Putamen (tissue), 1 donor: Measurements from ENCODE around the gene MATN1.

Experiments
- DNase-seq: peaks from one replicate; pipeline ENCODE4 v3.0.0-alpha.2; 2016; ENCODE audit warnings: low spot score

Gene MATN1

GRCh38 chr1:30718091-30718635 lies 5.2 kb downstream of the MATN1 start:
- peak; percentile 99 for DNase-seq

- no peak for DNase-seq
Observed at GRCh38 chr1:30716646-30717045, 6.7 kb downstream of the MATN1 start.

GRCh38 chr1:30715886-30716285 lies 7.5 kb downstream of the MATN1 start:
- DNase-seq, result no peak

GRCh38 chr1:30715216-30715615 lies 8.2 kb downstream of the MATN1 start:
- no peak for DNase-seq

DNA sequence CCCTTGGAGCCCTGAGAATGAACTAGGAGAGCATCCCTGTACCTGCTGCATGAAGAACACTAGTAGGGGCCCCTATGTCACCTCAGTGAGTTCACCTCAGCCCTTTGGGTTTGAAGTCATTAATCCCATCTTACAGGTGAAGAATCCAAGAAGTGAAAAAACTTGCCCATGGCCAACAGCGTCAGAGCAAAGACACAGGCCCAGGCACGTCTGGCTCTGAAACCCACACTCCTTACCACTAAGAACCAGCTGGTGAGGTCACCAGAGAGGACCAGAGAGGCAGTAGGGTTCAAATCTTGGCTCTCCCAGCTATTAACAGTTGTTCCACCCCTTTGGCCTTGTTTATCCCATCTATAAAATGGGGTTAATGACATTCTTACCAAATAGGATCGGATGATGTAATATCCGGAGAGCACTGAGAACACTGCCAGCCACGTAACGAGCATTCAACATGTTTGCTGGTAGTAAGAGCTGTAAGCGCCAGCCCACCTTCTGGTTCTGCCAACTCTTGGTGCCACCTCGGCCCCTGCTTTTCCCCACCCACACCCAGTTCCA lies 8.8 kb downstream of the MATN1 start:
- DNase-seq, result no peak

DNA sequence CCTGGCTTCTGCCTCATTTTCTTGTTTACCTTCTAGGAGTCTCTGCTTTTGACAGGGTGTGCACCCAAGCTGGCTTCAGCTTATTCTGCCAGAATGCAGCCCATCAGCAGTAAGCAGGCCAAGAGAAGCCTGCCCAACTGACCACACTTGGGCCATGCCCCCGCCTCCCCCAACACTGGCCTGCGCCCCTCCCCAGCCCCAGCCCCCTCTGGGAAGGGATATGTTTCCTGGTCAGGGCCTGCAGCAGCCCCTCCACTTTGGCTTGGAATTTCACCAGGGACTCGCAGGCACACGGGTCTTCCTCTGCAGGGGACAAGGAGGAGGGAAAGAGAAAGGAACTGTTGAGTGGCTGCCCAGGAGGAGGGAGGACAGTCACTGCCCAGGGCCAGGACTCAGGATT lies 9.4 kb downstream of the MATN1 start:
- DNase-seq, result no peak

DNA sequence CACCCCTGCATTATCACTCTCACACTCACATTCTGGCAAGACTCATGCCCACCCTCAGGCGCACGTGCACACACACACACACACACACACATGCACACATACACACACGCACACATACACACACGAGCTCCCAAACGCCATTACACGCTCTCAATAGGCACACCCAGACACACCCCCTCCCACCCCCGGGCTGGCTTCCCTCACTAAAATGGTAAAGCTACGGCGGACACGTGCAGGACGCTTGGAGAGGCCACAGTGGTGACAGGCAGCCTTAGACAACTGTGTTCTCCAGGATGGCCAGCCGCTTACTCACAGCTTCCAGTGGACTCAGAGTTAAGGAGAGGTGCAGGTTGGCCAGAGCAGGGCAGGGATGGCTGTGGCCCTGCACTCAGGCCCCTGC lies 10.1 kb downstream of the MATN1 start:
- no peak for DNase-seq

- no peak for DNase-seq
Observed at GRCh38 chr1:30712583-30712982, 10.8 kb downstream of the MATN1 start.

GRCh38 chr1:30710407-30710806 lies 13.0 kb downstream of the MATN1 start:
- DNase-seq, result no peak

- no peak for DNase-seq
Observed at GRCh38 chr1:30708361-30708728, 15.0 kb downstream of the MATN1 start.

DNA sequence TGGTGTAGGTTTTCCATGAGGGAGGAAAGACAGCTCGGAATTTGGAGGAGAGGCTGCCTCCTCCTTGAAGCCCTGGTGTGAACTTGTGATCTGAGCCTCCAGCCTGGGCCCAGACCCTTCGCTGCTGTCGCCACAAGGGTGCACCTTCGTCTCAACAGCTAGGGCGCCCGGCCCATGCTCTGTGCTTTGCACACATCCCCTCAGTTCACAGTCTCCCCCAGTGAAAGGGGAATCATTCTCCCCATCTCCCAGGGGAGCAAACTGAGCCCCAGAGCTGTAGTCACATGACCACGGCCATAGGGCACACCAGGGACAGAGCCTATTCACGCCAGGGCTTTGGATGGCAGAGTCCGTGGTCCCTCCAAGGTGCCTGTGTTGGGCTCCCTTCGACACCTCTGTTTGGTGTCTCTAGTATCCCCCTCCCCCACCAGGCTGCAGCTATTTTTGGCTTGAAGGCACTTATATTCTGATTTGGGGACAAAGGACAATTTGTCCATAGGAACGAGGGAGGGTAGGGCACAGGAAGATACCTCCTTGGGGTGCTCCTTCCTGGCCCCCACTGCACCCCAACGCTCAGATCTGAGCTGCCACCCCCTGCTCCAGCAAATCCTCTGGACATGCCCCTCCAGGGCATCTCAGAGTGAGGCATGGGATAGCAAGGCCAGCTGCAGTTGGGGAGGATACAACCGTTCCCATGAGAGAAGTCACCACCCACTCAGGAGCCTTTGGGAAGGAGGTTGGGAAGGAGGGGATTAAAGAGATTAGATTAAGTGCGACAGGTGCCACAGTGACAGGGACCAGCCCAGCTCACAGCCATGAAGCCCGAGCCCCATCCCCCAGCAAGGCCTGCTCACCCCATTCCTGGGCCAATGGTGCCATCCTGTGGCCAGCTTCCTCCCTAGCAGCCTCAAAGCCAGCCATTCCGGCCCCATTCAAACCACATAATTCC lies 15.7 kb downstream of the MATN1 start:
- peak; percentile 70 for DNase-seq

DNA sequence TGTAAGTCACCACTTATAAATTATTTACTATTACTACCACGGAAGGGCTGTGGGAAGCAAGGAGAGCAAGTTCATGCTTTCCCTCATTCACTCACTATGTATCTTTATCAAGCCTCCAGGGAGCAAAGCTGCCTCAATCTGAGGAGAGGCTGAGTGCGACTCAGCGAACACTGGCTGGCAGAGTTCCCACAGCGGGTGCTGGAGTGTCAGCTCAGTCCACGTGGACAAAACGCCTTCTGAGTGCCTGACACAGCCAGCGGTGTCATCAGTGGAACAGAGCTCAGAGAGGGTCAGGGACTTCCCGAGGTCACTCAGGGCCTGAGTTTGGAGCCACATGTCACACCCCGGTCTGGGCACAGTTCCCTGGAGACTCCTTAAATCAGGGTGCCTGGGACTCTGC lies 16.9 kb downstream of the MATN1 start:
- DNase-seq, result no peak

DNA sequence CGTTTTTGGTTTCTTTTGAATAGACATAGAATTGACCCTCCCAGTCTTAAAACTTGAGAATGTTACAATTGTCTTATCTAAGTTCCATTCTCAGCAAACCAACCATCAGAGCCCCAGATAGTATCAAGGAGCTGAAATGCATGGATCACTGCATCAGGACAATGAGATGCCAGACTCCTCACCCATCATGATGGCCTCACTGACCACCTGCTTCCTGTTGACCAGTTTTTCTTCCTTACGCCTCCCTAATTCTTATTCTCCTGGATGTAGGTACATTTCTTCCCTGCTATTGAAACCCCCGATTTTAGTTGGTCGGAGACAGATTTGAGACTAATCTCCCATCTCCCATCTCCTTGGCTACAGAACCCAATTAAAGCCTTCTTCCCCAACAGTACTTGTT lies 17.7 kb downstream of the MATN1 start:
- no peak for DNase-seq

- DNase-seq, result no peak
Observed at GRCh38 chr1:30704765-30705509, 18.4 kb downstream of the MATN1 start.

DNA sequence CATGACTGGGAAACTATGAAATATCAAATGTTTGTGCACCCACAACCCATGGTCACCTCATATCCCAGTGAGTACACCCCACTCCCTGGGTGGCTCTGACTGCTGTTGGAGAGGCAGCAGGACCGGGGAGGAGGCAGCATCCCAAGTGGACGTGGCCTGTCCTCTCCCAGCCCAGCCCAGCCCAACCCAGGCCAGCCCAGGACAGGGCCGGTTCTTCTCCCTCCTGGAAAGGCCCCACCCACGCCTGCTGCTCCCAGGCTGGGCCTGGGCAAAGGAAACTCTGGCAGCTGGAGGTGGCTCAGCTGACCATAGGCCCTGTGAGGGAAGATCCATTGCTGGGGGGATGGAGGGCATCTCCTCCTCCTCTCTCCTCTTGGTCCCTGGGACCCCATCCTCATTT lies 19.1 kb downstream of the MATN1 start:
- no peak for DNase-seq

- DNase-seq, result no peak
Observed at GRCh38 chr1:30702823-30703222, 20.6 kb downstream of the MATN1 start.

- DNase-seq, result no peak
Observed at GRCh38 chr1:30701258-30701633, 22.1 kb downstream of the MATN1 start.

GRCh38 chr1:30700528-30701257 lies 22.7 kb downstream of the MATN1 start:
- DNase-seq, result no peak

GRCh38 chr1:30699762-30700161 lies 23.6 kb downstream of the MATN1 start:
- DNase-seq, result no peak

DNA sequence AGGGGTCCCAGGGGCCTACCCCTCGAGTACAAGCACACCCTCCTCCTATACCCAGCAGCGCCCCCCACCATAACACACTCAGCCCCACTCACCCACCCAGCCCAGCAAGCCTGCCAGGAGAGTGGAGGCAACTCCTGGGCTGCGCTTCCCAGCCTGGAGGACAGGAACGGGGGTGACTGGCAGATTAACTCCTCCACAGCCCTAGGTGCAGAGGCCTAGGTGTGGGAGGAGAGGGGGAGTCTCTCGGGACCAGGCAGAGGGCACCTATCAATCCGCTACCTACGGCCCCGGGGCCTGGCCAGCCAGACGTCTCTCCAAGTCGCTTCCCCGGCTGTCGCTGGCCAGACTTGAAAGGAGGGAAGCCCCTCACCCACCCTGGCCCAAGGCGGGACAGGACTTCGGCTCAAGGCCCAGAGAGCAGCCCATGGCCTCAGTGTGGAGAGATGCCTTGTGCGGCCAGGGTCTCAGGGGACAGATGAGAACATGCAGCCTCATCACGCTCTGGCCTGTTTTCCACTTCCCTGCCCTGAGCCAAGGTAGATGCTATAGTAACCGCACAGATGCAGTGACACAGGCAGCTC lies 24.9 kb downstream of the MATN1 start:
- no peak for DNase-seq

- no peak for DNase-seq
Observed at GRCh38 chr1:30697571-30698376, 25.6 kb downstream of the MATN1 start.
